ENCODE measurements around the gene CDH16.

The CDH16 gene, protein sequence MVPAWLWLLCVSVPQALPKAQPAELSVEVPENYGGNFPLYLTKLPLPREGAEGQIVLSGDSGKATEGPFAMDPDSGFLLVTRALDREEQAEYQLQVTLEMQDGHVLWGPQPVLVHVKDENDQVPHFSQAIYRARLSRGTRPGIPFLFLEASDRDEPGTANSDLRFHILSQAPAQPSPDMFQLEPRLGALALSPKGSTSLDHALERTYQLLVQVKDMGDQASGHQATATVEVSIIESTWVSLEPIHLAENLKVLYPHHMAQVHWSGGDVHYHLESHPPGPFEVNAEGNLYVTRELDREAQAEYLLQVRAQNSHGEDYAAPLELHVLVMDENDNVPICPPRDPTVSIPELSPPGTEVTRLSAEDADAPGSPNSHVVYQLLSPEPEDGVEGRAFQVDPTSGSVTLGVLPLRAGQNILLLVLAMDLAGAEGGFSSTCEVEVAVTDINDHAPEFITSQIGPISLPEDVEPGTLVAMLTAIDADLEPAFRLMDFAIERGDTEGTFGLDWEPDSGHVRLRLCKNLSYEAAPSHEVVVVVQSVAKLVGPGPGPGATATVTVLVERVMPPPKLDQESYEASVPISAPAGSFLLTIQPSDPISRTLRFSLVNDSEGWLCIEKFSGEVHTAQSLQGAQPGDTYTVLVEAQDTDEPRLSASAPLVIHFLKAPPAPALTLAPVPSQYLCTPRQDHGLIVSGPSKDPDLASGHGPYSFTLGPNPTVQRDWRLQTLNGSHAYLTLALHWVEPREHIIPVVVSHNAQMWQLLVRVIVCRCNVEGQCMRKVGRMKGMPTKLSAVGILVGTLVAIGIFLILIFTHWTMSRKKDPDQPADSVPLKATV

GRCh38 chr16:66918803-66919568 is at the start of gene CDH16:
TSS of gene CDH16 (minus strand) at chr16:66918885. CDS start at chr16:66918065, 820 bp downstream.
- H3K27ac ChIP-seq (ENCODE audit: extremely low read depth, low read depth, low read length), result no peak within 1 kb of the TSS
- no peaks in the 10 kb centered on the region for H3K36me3 ChIP-seq (ENCODE audit: control insufficient read depth in 2 of 2, insufficient read depth in 1 of 2, low read length in 2 of 2)
- H3K9me3 ChIP-seq (ENCODE audit: control insufficient read depth, insufficient read depth, low read depth, low read length), result no peaks in the 10 kb centered on the region
- ChIA-PET CTCF (interaction anchor here (0.6 to 15.1 kb wide), 6 partner anchors 9 to 42 kb away, joined by 3 to 268 read pairs (median 6); partner anchors contain the start of gene CES3), POLR2A (interaction anchor here (0.8 to 1.5 kb wide), 3 partner anchors 9 to 13 kb away, joined by 3 to 5 read pairs (median 3); no protein-coding TSS in a partner anchor)
- H3K4me3 ChIP-seq (ENCODE audit: low read depth, low read length), result no peak within 1 kb of the TSS
- TF ChIP-seq, protein P1, sequence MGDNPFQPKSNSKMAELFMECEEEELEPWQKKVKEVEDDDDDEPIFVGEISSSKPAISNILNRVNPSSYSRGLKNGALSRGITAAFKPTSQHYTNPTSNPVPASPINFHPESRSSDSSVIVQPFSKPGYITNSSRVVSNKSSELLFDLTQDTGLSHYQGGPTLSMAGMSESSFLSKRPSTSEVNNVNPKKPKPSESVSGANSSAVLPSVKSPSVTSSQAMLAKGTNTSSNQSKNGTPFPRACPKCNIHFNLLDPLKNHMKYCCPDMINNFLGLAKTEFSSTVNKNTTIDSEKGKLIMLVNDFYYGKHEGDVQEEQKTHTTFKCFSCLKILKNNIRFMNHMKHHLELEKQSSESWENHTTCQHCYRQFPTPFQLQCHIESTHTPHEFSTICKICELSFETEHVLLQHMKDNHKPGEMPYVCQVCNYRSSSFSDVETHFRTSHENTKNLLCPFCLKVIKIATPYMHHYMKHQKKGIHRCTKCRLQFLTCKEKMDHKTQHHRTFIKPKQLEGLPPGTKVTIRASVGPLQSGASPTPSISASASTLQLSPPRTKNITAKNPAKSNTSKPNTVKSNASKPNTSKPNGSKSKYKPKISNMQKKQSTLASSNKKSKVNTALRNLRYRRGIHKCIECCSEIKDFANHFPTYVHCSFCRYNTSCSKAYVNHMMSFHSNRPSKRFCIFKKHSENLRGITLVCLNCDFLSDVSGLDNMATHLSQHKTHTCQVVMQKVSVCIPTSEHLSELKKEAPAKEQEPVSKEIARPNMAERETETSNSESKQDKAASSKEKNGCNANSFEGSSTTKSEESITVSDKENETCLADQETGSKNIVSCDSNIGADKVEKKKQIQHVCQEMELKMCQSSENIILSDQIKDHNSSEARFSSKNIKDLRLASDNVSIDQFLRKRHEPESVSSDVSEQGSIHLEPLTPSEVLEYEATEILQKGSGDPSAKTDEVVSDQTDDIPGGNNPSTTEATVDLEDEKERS (tag by site-specific recombination; IDR thresholded peaks at IDR 0.05), result no peak
- TF ChIP-seq PRDM10 (tag by site-specific recombination; IDR thresholded peaks at IDR 0.05) (no peak), ZNF239 (tag by site-specific recombination; IDR thresholded peaks at IDR 0.05) (no peak), ZNF341 (tag by site-specific recombination; IDR thresholded peaks at IDR 0.05; ENCODE audit: low read depth) (no peak), ZNF221 (tag by site-specific recombination; IDR thresholded peaks at IDR 0.05; ENCODE audit: borderline replicate concordance) (no peak), ZFP3 (tag by site-specific recombination; IDR thresholded peaks at IDR 0.05; ENCODE audit: low read depth) (no peak), ZNF211 (tag by site-specific recombination; IDR thresholded peaks at IDR 0.05; ENCODE audit: low read depth) (no peak), ZNF501 (tag by site-specific recombination; IDR thresholded peaks at IDR 0.05) (no peak)
- TF ChIP-seq, protein P2, sequence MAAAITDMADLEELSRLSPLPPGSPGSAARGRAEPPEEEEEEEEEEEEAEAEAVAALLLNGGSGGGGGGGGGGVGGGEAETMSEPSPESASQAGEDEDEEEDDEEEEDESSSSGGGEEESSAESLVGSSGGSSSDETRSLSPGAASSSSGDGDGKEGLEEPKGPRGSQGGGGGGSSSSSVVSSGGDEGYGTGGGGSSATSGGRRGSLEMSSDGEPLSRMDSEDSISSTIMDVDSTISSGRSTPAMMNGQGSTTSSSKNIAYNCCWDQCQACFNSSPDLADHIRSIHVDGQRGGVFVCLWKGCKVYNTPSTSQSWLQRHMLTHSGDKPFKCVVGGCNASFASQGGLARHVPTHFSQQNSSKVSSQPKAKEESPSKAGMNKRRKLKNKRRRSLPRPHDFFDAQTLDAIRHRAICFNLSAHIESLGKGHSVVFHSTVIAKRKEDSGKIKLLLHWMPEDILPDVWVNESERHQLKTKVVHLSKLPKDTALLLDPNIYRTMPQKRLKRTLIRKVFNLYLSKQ (tag by site-specific recombination; IDR thresholded peaks at IDR 0.05; ENCODE audit: borderline replicate concordance), result no peak
- TF ChIP-seq, protein P3, sequence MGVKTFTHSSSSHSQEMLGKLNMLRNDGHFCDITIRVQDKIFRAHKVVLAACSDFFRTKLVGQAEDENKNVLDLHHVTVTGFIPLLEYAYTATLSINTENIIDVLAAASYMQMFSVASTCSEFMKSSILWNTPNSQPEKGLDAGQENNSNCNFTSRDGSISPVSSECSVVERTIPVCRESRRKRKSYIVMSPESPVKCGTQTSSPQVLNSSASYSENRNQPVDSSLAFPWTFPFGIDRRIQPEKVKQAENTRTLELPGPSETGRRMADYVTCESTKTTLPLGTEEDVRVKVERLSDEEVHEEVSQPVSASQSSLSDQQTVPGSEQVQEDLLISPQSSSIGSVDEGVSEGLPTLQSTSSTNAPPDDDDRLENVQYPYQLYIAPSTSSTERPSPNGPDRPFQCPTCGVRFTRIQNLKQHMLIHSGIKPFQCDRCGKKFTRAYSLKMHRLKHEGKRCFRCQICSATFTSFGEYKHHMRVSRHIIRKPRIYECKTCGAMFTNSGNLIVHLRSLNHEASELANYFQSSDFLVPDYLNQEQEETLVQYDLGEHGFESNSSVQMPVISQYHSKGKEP (tag by site-specific recombination; IDR thresholded peaks at IDR 0.05), result no peak
- no peaks in the 10 kb centered on the region for H3K4me1 ChIP-seq (ENCODE audit: control insufficient read depth, insufficient read depth, low read length)

Data from HEK293 (cell line).